Measurements from ENCODE around the gene DQX1. TPM values are rescaled to one million over a fixed set of nuclear protein-coding genes. Genes with fewer than 3 reads are reported as not detected.

The DQX1 gene
- total RNA-seq, 5 donors from 2014 or later (not counting 1 experiment from before 2014, with no cell fraction given): 0.33 to 0.76 (median 0.47) TPM; not detected in 2

DNA sequence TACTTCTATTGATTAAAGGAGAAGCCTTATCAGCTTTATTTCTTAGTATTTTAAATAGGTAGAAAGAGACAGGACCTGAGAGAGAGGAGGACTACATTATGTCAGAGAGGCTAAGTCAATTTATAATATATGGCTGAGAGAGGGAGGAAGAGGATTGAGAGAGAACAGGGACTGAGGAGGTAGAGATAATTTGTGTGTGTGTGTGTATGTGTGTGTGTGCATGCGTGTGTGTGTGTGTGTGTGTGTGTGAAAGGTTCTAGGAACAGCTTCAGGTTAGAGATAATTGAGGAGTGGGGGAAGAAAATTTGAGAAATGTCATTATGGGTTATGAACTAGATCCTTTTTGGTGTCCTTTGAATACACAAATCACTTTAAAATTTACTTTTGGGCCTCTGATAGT, 43.7 kb upstream of the DQX1 start:
- no peak for ATAC-seq (replicated peaks in 1 of 4)
- no peak for DNase-seq
- H3K27me3 ChIP-seq (replicated peaks in 1 of 2; ENCODE audit: control insufficient read depth in 2 of 2, extremely low read depth in 1 of 2, insufficient read depth in 2 of 2, low read length in 1 of 2): no peaks in the 10 kb centered on the region
- Mint-ChIP-seq H3K36me3 (no peaks in the 10 kb centered on the region), H3K9me3 (no peaks in the 10 kb centered on the region), H3K27me3 (peaks cover 9 to 12% of the 10 kb centered on the region in 2 donors), H3K4me3 (no peak overlapping the region), H3K27ac (no peak overlapping the region), H3K4me1 (peaks cover 13 to 14% (median 14%) of the 10 kb centered on the region in 3 donors)
- H3K4me1 ChIP-seq (ENCODE audit: control insufficient read depth in 1 of 2, extremely low read depth in 1 of 2, insufficient read depth in 2 of 2, low read length in 2 of 2): peaks cover 4 to 8% of the 10 kb centered on the region in 2 experiments
- 88% methylated on average over 1 of the region's 1 CpG for WGBS (ENCODE audit: insufficient coverage)
- POLR2A ChIA-PET: interaction anchor here in 1 of 2 donors (0.7 kb wide), 1 partner anchor 528 kb away, joined by 3 read pairs; no protein-coding TSS in a partner anchor
- CTCF ChIA-PET: interaction anchor here in 1 of 2 donors (0.6 kb wide), 1 partner anchor 164 kb away, joined by 3 read pairs; no protein-coding TSS in a partner anchor
- no peak overlapping the region for H3K4me3 ChIP-seq (ENCODE audit: control insufficient read depth in 1 of 2, extremely low read depth in 1 of 2, low read length in 1 of 2)
- H3K9me3 ChIP-seq: no peaks in the 10 kb centered on the region
- no peaks in the 10 kb centered on the region for H3K36me3 ChIP-seq (ENCODE audit: control insufficient read depth in 2 of 2, extremely low read depth in 1 of 2, insufficient read depth in 1 of 2, low read length in 1 of 2)
- no peak overlapping the region for H3K27ac ChIP-seq (ENCODE audit: low read length)

DNA sequence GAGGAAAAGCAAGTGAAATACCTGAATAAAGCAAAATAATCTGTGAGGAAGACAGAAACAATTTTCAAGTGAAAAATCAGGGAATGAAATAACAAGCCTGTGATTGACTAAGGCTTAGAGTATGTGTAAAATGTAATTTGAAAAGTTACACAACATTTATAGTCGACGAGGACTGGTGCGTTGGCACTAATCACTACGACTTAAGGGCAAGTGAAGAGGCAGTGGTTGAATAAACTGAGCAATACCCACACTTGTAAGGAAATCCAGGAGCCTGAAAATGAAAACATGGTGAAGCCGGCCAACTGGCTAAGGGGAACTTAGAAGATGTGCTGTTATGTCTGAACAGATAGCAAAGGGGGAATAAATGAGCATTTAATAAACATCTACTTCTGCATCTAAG, 41.9 kb upstream of the DQX1 start:
- no peak overlapping the region for H3K27ac Mint-ChIP-seq
- peaks cover 11 to 15% of the 10 kb centered on the region in 2 donors for H3K27me3 Mint-ChIP-seq
- no peaks in the 10 kb centered on the region for H3K9me3 Mint-ChIP-seq
- DNase-seq (no peak), ATAC-seq (replicated peaks in 1 of 4) (no peak)
- H3K4me3 Mint-ChIP-seq: no peak overlapping the region
- Histone ChIP-seq H3K4me3 (ENCODE audit: control insufficient read depth in 1 of 2, extremely low read depth in 1 of 2, low read length in 1 of 2) (no peak overlapping the region), H3K27me3 (replicated peaks in 1 of 2; ENCODE audit: control insufficient read depth in 2 of 2, extremely low read depth in 1 of 2, insufficient read depth in 2 of 2, low read length in 1 of 2) (peaks cover 0 to 3% of the 10 kb centered on the region in 2 experiments), H3K36me3 (ENCODE audit: control insufficient read depth in 2 of 2, extremely low read depth in 1 of 2, insufficient read depth in 1 of 2, low read length in 1 of 2) (no peaks in the 10 kb centered on the region), H3K27ac (ENCODE audit: low read length) (no peak overlapping the region), H3K9me3 (no peaks in the 10 kb centered on the region), H3K4me1 (ENCODE audit: control insufficient read depth in 1 of 2, extremely low read depth in 1 of 2, insufficient read depth in 2 of 2, low read length in 2 of 2) (no peaks in the 10 kb centered on the region)
- WGBS (ENCODE audit: insufficient coverage): no CpG with 5 or more reads among the region's 5 CpGs
- POLR2A ChIA-PET: no interaction called here
- CTCF ChIA-PET: no interaction called here
- no peaks in the 10 kb centered on the region for H3K4me1 Mint-ChIP-seq
- no peaks in the 10 kb centered on the region for H3K36me3 Mint-ChIP-seq

DNA sequence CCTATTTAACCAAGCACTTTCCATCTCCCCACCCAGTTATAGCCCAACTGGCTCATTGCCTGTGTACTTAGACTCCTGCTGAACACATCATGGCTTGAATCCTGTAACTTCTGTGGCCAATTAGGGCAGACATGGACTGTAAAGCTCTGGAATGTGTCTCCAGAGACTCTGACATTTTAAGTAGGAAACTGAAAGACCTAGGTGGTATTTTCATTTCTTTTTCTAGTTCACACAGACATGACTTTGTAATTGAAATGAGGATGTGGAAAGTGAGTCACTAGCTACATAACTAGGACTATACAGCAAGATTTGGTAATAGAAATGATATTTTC, 40.7 kb upstream of the DQX1 start:
- H3K4me3 Mint-ChIP-seq: no peak overlapping the region
- Histone ChIP-seq H3K4me3 (ENCODE audit: control insufficient read depth in 1 of 2, extremely low read depth in 1 of 2, low read length in 1 of 2) (no peak overlapping the region), H3K9me3 (no peaks in the 10 kb centered on the region), H3K27me3 (replicated peaks in 1 of 2; ENCODE audit: control insufficient read depth in 2 of 2, extremely low read depth in 1 of 2, insufficient read depth in 2 of 2, low read length in 1 of 2) (peaks cover 0 to 10% of the 10 kb centered on the region in 2 experiments), H3K27ac (ENCODE audit: low read length) (no peak overlapping the region), H3K36me3 (ENCODE audit: control insufficient read depth in 2 of 2, extremely low read depth in 1 of 2, insufficient read depth in 1 of 2, low read length in 1 of 2) (no peaks in the 10 kb centered on the region), H3K4me1 (ENCODE audit: control insufficient read depth in 1 of 2, extremely low read depth in 1 of 2, insufficient read depth in 2 of 2, low read length in 2 of 2) (no peaks in the 10 kb centered on the region)
- ChIA-PET POLR2A (no interaction called here), CTCF (no interaction called here)
- H3K27ac Mint-ChIP-seq: no peak overlapping the region
- no peak for DNase-seq
- no peaks in the 10 kb centered on the region for H3K36me3 Mint-ChIP-seq
- H3K9me3 Mint-ChIP-seq: no peaks in the 10 kb centered on the region
- H3K4me1 Mint-ChIP-seq: no peaks in the 10 kb centered on the region
- peaks cover 19 to 22% of the 10 kb centered on the region in 2 donors for H3K27me3 Mint-ChIP-seq
- ATAC-seq (replicated peaks in 1 of 4): no peak

DNA sequence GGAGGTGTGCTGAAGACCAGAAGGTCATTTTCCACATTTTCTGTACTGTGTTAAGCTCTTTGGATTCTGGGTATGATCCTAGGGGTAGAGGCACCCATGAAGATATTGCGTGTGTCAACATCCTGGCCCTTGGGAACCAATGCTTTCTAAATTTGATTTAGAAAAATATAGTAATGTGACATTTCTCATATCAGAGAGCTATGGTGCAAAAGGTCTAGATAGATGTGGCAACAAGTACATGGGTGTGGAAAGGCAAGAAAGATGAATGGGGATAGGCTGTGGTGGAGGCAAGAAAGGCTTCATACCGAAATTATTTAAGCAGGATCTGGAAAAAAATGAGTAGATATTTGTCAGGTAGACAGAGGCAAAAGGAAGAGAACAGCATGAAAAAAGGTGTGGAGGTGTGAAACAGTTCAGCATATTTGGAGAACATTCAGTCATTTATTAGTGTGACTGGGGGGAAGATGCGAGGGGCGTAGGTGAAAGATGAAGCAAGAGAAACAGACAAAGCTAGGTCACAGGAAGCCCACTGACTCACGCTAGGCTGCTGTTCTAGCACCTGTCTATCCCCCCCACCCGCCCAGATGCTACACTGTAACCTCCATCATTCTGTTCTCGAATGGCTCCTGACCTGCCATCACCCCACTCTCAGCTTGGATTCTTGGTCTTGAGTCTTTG, 40.2 kb upstream of the DQX1 start:
- Histone ChIP-seq H3K27ac (ENCODE audit: low read length) (no peak overlapping the region), H3K9me3 (no peaks in the 10 kb centered on the region), H3K27me3 (replicated peaks in 1 of 2; ENCODE audit: control insufficient read depth in 2 of 2, extremely low read depth in 1 of 2, insufficient read depth in 2 of 2, low read length in 1 of 2) (peaks cover 0 to 13% of the 10 kb centered on the region in 2 experiments), H3K4me1 (ENCODE audit: control insufficient read depth in 1 of 2, extremely low read depth in 1 of 2, insufficient read depth in 2 of 2, low read length in 2 of 2) (no peaks in the 10 kb centered on the region), H3K36me3 (ENCODE audit: control insufficient read depth in 2 of 2, extremely low read depth in 1 of 2, insufficient read depth in 1 of 2, low read length in 1 of 2) (no peaks in the 10 kb centered on the region), H3K4me3 (ENCODE audit: control insufficient read depth in 1 of 2, extremely low read depth in 1 of 2, low read length in 1 of 2) (no peak overlapping the region)
- ChIA-PET CTCF (interaction anchor here in 1 of 2 donors (0.7 kb wide), 1 partner anchor 15 kb away, joined by 5 read pairs; no protein-coding TSS in a partner anchor), POLR2A (no interaction called here)
- 60% methylated on average over 2 of the region's 7 CpGs for WGBS (ENCODE audit: insufficient coverage)
- Mint-ChIP-seq H3K36me3 (no peaks in the 10 kb centered on the region), H3K4me1 (no peaks in the 10 kb centered on the region), H3K4me3 (no peak overlapping the region), H3K9me3 (no peaks in the 10 kb centered on the region), H3K27ac (no peak overlapping the region), H3K27me3 (peaks cover 23 to 24% of the 10 kb centered on the region in 2 donors)
- DNase-seq: no peak
- ATAC-seq (replicated peaks in 1 of 4): no peak

DNA sequence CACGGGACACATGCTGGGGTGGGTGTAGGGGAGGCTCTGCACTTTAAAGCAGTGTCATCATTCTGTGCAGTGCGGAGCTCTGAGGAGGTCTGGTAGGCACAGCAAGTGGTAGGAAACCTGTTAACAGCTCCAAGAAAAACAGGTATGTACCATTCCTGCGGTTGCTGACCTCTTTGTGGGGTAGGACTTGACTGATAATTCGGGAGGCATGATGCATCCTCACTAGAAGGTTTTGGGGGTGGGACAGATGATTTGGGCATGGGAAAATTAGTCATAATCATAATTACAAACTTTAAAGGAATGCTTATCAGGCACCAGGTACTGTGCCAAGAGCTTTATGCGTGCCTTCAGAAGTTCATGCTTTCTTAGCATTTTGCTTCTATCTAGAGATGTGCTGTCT, 38.2 kb upstream of the DQX1 start:
- Mint-ChIP-seq H3K4me3 (no peak overlapping the region), H3K4me1 (peaks cover 0 to 6% (median 5%) of the 10 kb centered on the region in 3 donors), H3K27ac (no peak overlapping the region), H3K36me3 (no peaks in the 10 kb centered on the region), H3K9me3 (no peaks in the 10 kb centered on the region), H3K27me3 (peaks cover 28 to 31% of the 10 kb centered on the region in 2 donors)
- POLR2A ChIA-PET: no interaction called here
- CTCF ChIA-PET: no interaction called here
- peaks cover 0 to 2% of the 10 kb centered on the region in 2 experiments for H3K4me1 ChIP-seq (ENCODE audit: control insufficient read depth in 1 of 2, extremely low read depth in 1 of 2, insufficient read depth in 2 of 2, low read length in 2 of 2)
- H3K27ac ChIP-seq (ENCODE audit: low read length): no peak overlapping the region
- peaks cover 0 to 22% of the 10 kb centered on the region in 2 experiments for H3K27me3 ChIP-seq (replicated peaks in 1 of 2; ENCODE audit: control insufficient read depth in 2 of 2, extremely low read depth in 1 of 2, insufficient read depth in 2 of 2, low read length in 1 of 2)
- no peaks in the 10 kb centered on the region for H3K9me3 ChIP-seq
- no peak for DNase-seq
- no peak overlapping the region for H3K4me3 ChIP-seq (ENCODE audit: control insufficient read depth in 1 of 2, extremely low read depth in 1 of 2, low read length in 1 of 2)
- 75% methylated on average over 3 of the region's 5 CpGs for whole genome bisulfite sequencing (ENCODE audit: insufficient coverage)
- no peaks in the 10 kb centered on the region for H3K36me3 ChIP-seq (ENCODE audit: control insufficient read depth in 2 of 2, extremely low read depth in 1 of 2, insufficient read depth in 1 of 2, low read length in 1 of 2)
- ATAC-seq (replicated peaks in 1 of 4): no peak

DNA sequence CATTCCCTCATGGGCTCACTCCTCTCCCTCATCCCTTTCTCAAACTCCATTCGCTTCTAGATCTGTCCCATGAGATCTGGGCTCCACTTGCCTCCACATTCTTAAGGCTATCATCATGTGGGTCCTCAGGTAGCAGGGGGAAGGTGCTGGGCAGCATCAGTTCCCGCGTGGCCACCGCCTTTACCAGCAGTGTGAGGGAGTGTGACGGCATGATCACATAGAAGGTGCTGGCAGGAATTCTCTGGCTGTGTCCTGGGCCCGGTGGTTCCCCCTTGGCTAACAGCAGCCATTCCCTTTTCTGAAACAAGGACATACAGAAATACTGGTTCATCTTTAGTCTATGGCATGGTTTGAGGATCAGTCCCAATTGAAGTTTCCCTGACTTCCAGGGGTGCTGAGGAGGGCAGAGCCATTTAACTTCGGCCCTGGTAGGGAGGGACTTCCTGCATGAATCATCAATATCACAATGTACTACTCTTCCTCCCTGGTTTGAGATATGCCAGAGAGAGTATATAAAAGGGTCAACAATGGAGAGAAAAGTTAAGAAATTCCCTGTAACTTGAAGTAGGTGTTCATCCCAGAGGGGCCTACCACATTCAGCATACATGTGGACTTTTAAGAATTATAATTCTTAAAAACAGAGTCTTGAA, 36.2 kb upstream of the DQX1 start:
- no peak overlapping the region for H3K4me3 Mint-ChIP-seq
- Histone ChIP-seq H3K36me3 (ENCODE audit: control insufficient read depth in 2 of 2, extremely low read depth in 1 of 2, insufficient read depth in 1 of 2, low read length in 1 of 2) (no peaks in the 10 kb centered on the region), H3K27me3 (replicated peaks in 1 of 2; ENCODE audit: control insufficient read depth in 2 of 2, extremely low read depth in 1 of 2, insufficient read depth in 2 of 2, low read length in 1 of 2) (peaks cover 0 to 22% of the 10 kb centered on the region in 2 experiments), H3K4me1 (ENCODE audit: control insufficient read depth in 1 of 2, extremely low read depth in 1 of 2, insufficient read depth in 2 of 2, low read length in 2 of 2) (peaks cover 0 to 2% of the 10 kb centered on the region in 2 experiments), H3K4me3 (ENCODE audit: control insufficient read depth in 1 of 2, extremely low read depth in 1 of 2, low read length in 1 of 2) (no peak overlapping the region), H3K9me3 (no peaks in the 10 kb centered on the region), H3K27ac (ENCODE audit: low read length) (no peak overlapping the region)
- ATAC-seq (replicated peaks in 1 of 4) (no peak), DNase-seq (no peak)
- H3K27me3 Mint-ChIP-seq: peaks cover 19 to 22% of the 10 kb centered on the region in 2 donors
- H3K27ac Mint-ChIP-seq: no peak overlapping the region
- no peaks in the 10 kb centered on the region for H3K9me3 Mint-ChIP-seq
- peaks cover 3% of the 10 kb centered on the region for H3K36me3 Mint-ChIP-seq
- ChIA-PET POLR2A (interaction anchor here in 1 of 2 donors (0.5 kb wide), 1 partner anchor 94 kb away, joined by 5 read pairs; no protein-coding TSS in a partner anchor), CTCF (no interaction called here)
- whole genome bisulfite sequencing (ENCODE audit: insufficient coverage): 94% methylated on average over 5 of the region's 7 CpGs
- peaks cover 0 to 8% (median 5%) of the 10 kb centered on the region in 3 donors for H3K4me1 Mint-ChIP-seq
